Gastroesophageal sphincter (tissue), 4 donors: ENCODE measurements around the gene KLF17. TPM values are rescaled to one million over a fixed set of nuclear protein-coding genes. Genes with fewer than 3 reads are reported as not detected.
"Not testable (repeated sequence)": the region's sequence is repeated elsewhere in the genome, so short reads cannot be mapped to it uniquely, and the experiment has no call there.

ENCODE experiments used
- ATAC-seq: fragments of 150-250 bp; one replicate; pipeline ENCODE4 v1.9.1; 2016; ENCODE audit warnings: mild to moderate bottlenecking, moderate library complexity
- H3K27ac ChIP-seq, 4 donors: fragments of 200-600 bp; sonication (generic) in 3 of 4; 1 replicate in 3 of 4; 2 replicates in 1 of 4; pipeline ENCODE4 v1.5.1; 2016 to 2019
- H3K27me3 ChIP-seq: fragments of 200-600 bp; sonication (generic); one replicate; pipeline ENCODE4 v1.5.1; 2019
- H3K36me3 ChIP-seq, 2 donors: fragments of 200-600 bp; sonication (generic); one replicate each; pipeline ENCODE4 v1.5.1; 2019; ENCODE audit warnings: control low read depth in 1 of 2
- H3K4me1 ChIP-seq, 3 donors: fragments of 200-600 bp; sonication (generic); 1 replicate in 2 of 3; 2 replicates in 1 of 3; pipeline ENCODE4 v1.5.1; 2016 to 2019; ENCODE audit warnings: control low read depth in 2 of 3
- H3K4me3 ChIP-seq, 2 donors: fragments of 200-600 bp; sonication (generic); one replicate each; pipeline ENCODE4 v1.5.1; 2019; ENCODE audit warnings: mild to moderate bottlenecking in 1 of 2, moderate library complexity in 1 of 2
- H3K9me3 ChIP-seq, 3 donors: fragments of 200-600 bp; sonication (generic); one replicate each; pipeline ENCODE4 v1.5.1; 2017 to 2019; ENCODE audit warnings: control low read depth in 2 of 3
- EP300 ChIP-seq: sonication (generic); formaldehyde crosslinking; IDR thresholded peaks from one replicate; pipeline ENCODE4 v1.6.1; 2017; ENCODE audit warnings: antibody characterized with exemption, mild to moderate bottlenecking
- POLR2A ChIP-seq, 2 donors: fragments of 450-650 bp; IDR thresholded peaks; one replicate each; pipeline ENCODE4 v1.6.1; 2017; ENCODE audit warnings: antibody characterized with exemption in 2 of 2, mild to moderate bottlenecking in 2 of 2, moderate library complexity in 1 of 2
- POLR2AphosphoS5 ChIP-seq: sonication (generic); formaldehyde crosslinking; IDR thresholded peaks from one replicate; pipeline ENCODE4 v1.6.1; 2017; ENCODE audit warnings: antibody characterized with exemption
- WGBS, 2 donors: methylation state at CpG; one replicate each; pipeline ENCODE4 v1.1.5; 2018; ENCODE audit warnings: low coverage in 1 of 2; 5-methylcytosine and 5-hydroxymethylcytosine counted together
- total RNA-seq, 4 donors: library from RNA; depleted of rRNA; stranded (reverse); fragments of >200 nt; gene quantifications; one replicate each; pipeline ENCODE4 v1.1.0, GENCODE V29; 2016
- TF ChIP-seq, protein P1 (sequence below), 4 experiments: fragments of 200-600 bp in 2 of 4; fragments of 450-650 bp in 2 of 4; sonication (generic) in 1 of 4; IDR thresholded peaks; one replicate each; pipeline ENCODE4 v1.5.1; 2017 to 2019; ENCODE audit warnings: antibody characterized with exemption in 4 of 4, mild to moderate bottlenecking in 2 of 4, moderate library complexity in 2 of 4

KLF17 gene
- total RNA-seq, 4 donors from 2014 or later, result 0.13 to 1.3 (median 0.41) TPM

DNA sequence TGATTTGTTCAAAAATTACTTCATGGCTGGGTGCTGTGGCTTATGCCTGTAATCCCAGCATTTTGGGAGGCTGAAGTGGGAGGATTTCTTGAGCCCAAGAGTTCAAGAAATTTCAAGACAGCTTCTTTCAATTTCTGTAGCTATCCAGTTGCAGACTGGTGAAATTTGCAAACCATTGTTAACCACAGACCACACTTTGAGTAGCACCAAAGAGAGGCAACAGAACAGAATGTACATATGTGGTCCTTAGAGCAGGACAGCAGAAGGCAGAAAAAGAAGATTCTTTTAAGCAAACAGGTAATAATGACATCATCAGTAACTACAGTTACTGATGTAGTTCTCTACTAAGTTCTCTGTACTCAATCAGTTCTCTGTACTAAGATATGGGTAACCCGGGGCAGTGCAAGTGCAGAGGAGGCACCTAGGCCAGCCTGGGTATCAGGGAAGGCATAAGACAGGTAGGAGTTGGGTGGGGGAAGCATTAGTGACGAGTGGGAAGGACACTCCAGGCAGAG, 5.5 kb upstream of the KLF17 start:
- no peaks in the 10 kb centered on the region for H3K27me3 ChIP-seq
- H3K4me3 ChIP-seq, result no peak overlapping the region
- H3K27ac ChIP-seq, result no peak overlapping the region
- no peaks in the 10 kb centered on the region for H3K36me3 ChIP-seq
- no peaks in the 10 kb centered on the region for H3K4me1 ChIP-seq
- H3K9me3 ChIP-seq, result no peaks in the 10 kb centered on the region
- WGBS, 2 donors, result 71% methylated on average over 2 of the region's 2 CpGs; no CpG with 5 or more reads in 1 of the 2 donors
- no peak for ATAC-seq
- TF ChIP-seq EP300, result no peak
- no peak for TF ChIP-seq POLR2AphosphoS5
- TF ChIP-seq POLR2A (IDR thresholded peaks at IDR 0.05), result no peak
- TF ChIP-seq, protein P1, sequence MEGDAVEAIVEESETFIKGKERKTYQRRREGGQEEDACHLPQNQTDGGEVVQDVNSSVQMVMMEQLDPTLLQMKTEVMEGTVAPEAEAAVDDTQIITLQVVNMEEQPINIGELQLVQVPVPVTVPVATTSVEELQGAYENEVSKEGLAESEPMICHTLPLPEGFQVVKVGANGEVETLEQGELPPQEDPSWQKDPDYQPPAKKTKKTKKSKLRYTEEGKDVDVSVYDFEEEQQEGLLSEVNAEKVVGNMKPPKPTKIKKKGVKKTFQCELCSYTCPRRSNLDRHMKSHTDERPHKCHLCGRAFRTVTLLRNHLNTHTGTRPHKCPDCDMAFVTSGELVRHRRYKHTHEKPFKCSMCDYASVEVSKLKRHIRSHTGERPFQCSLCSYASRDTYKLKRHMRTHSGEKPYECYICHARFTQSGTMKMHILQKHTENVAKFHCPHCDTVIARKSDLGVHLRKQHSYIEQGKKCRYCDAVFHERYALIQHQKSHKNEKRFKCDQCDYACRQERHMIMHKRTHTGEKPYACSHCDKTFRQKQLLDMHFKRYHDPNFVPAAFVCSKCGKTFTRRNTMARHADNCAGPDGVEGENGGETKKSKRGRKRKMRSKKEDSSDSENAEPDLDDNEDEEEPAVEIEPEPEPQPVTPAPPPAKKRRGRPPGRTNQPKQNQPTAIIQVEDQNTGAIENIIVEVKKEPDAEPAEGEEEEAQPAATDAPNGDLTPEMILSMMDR (IDR thresholded peaks at IDR 0.05), result no peak

DNA sequence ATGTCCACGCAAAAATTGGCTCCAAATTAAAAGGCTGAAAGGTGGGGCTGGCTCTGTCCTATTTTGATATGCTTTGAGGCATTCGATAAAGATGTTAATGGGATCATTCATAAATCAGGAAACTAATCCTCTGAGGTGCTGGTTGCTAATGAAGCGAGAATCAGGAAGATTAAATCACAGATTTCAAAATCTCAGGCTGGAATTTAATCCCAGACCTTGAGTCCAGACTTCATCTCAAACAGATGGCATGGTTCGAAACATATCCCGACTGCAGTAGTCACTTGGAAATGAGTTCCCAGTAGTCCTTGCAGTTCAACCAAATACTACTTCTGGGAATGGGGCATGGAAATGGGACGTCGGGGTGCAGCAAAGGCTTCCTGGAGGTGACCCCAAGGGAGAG, 4.5 kb upstream of the KLF17 start:
- 68 to 79% methylated on average over 5 to 7 of the region's 7 CpGs for WGBS, 2 donors
- no peak overlapping the region for H3K4me3 ChIP-seq
- no peaks in the 10 kb centered on the region for H3K9me3 ChIP-seq
- no peak overlapping the region for H3K27ac ChIP-seq
- no peaks in the 10 kb centered on the region for H3K36me3 ChIP-seq
- no peak for ATAC-seq
- H3K4me1 ChIP-seq, result no peaks in the 10 kb centered on the region
- TF ChIP-seq EP300, result no peak
- TF ChIP-seq, protein P1 (IDR thresholded peaks at IDR 0.05), result no peak
- TF ChIP-seq POLR2A (IDR thresholded peaks at IDR 0.05), result no peak
- no peak for TF ChIP-seq POLR2AphosphoS5
- no peaks in the 10 kb centered on the region for H3K27me3 ChIP-seq

DNA sequence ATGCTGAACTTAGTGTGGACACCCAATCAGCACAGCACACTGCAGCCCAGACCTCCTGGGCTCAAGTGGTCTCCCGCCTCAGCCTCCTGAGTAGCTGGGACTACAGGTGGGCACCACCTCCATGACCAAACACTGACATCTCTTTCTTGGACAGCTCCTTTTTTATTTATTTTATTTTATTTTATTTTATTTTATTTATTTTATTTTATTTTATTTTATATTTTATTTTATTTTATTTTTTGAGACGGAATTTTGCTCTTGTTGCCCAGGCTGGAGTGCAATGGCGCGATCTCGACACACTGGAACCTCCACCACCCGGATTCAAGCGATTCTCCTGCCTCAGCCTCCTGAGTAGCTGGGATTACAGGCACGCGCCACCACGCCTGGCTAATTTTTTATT, 1.3 kb upstream of the KLF17 start:
- not testable (repeated sequence) for H3K27me3 ChIP-seq, ATAC-seq, H3K36me3 ChIP-seq, H3K27ac ChIP-seq, H3K4me3 ChIP-seq, H3K4me1 ChIP-seq, H3K9me3 ChIP-seq
- WGBS, 2 donors, result 100% methylated on average over 2 to 8 of the region's 10 CpGs

DNA sequence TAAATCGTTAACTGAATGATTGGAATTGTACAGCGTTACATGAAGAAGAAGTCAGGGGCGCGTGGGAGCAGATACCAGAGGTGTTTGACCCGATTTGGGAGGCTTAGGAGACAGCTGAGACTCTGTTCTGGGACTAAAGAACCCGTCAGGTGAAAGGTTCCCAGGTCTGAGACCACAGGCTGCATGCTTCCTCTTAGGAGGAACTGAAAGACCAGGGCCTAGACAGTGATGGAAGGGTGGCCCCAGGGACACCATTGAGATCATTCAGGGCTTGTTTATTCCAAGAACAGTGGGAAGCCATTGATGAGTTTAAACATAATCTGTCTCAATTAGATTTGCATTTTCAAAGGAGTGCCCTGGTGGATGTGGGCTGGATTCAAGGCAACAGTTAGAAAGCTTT, 904 bp downstream of the KLF17 start:
- Histone ChIP-seq H3K36me3 (no peaks in the 10 kb centered on the region), H3K4me1 (no peaks in the 10 kb centered on the region), H3K27ac (no peak overlapping the region), H3K27me3 (no peaks in the 10 kb centered on the region), H3K4me3 (no peak overlapping the region), H3K9me3 (no peaks in the 10 kb centered on the region)
- TF ChIP-seq POLR2A (IDR thresholded peaks at IDR 0.05) (no peak), EP300 (no peak), POLR2AphosphoS5 (no peak)
- TF ChIP-seq, protein P1 (IDR thresholded peaks at IDR 0.05), result no peak
- no peak for ATAC-seq
- 81 to 83% methylated on average over 5 to 6 of the region's 6 CpGs for WGBS, 2 donors

DNA sequence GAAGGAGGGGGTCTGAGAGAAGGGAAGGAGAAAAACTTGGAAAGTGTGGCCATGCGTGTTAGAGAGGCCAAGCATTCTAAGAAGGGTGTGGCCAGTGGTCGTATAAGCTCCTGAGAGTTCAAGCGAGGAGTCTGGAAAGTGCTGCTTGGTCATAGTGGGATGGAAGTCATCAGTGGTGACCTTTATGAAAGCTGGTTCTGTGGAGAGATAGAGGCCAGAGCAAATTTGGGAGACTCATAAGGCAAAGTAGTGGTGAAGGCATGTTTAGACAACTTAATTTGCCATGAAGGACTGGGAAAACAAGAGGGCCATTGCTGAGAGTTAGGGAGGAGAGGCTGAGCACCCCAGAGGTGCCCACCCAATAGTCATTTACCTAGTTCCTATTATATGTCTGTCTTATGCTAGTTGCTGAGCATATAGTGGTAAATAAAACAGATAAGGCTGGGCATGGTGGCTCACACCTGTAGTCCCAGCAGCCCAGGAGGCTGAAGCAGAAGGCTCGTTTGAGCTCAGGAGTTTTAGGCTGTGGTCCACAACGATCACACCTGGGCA, 1.9 kb downstream of the KLF17 start:
- WGBS, 2 donors, result 66% methylated on average over 5 of the region's 5 CpGs; no CpG with 5 or more reads in 1 of the 2 donors
- Histone ChIP-seq H3K4me3 (no peak overlapping the region), H3K4me1 (no peaks in the 10 kb centered on the region), H3K9me3 (no peaks in the 10 kb centered on the region), H3K36me3 (no peaks in the 10 kb centered on the region), H3K27me3 (no peaks in the 10 kb centered on the region), H3K27ac (no peak overlapping the region)
- TF ChIP-seq POLR2AphosphoS5, result no peak
- TF ChIP-seq, protein P1 (IDR thresholded peaks at IDR 0.05), result no peak
- TF ChIP-seq POLR2A (IDR thresholded peaks at IDR 0.05), result no peak
- no peak for TF ChIP-seq EP300
- ATAC-seq, result no peak
